GM12891 (cell line): ENCODE results near the gene TSPAN10.

Experiments used
- POLR2A ChIP-seq: IDR thresholded peaks from 2 replicates; pipeline ENCODE4 v1.6.1; 2011; ENCODE audit warnings: low read depth, low read length, control low read depth
- POLR2AphosphoS5 ChIP-seq: IDR thresholded peaks from 2 replicates; pipeline ENCODE4 v1.6.1; 2011; ENCODE audit warnings: low read depth, low read length, control low read depth

DNA sequence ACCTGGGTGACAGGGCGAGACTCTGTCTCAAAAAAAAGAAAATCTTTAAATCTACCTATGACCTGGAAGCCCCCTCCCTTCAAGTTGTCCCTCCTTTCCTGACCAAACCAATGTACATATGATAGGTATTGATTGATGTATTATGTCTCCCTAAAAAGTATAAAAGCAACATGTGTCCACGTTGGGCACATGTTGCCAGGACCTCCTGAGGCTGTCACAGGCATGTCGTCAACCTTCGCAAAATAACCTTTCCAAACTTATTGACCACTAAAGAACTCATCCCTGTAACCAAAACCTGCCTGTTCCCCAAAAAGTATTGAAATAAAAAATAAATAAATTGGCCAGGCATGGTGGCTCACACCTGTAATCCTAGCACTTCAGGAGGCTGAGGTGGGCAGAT, 25.0 kb downstream of the TSPAN10 start:
- TF ChIP-seq POLR2A (no peak), POLR2AphosphoS5 (no peak)
